GM12872 (cell line): Measurements from ENCODE around the gene FBXO38.

Experiments used
- TF ChIP-seq, protein P1 (sequence below): IDR thresholded peaks from 3 replicates; pipeline ENCODE4 v1.5.1; 2011; ENCODE audit warnings: low read depth, mild to moderate bottlenecking, low read length, moderate library complexity; ENCODE audit not compliant: insufficient read depth

FBXO38 gene

DNA sequence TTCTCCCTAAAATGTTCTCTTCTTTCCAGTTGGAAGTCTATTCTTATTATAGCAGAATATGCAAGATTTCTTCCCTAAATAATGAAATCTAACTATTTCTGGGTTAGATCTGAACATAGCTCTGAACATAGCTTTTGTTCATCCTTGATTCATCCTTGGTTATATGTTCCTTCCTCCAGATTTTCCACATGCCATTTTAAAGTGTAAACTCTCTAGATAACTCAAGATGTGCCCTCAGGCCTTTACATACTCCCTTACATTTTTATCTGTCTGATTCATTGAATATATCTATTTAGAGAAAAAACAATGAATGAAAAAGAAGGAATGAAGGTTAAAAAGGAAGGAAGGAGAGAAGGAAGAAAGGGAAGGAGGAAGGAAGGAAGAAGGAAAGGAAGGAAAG, 100.9 kb downstream of the FBXO38 start:
- TF ChIP-seq, protein P1, sequence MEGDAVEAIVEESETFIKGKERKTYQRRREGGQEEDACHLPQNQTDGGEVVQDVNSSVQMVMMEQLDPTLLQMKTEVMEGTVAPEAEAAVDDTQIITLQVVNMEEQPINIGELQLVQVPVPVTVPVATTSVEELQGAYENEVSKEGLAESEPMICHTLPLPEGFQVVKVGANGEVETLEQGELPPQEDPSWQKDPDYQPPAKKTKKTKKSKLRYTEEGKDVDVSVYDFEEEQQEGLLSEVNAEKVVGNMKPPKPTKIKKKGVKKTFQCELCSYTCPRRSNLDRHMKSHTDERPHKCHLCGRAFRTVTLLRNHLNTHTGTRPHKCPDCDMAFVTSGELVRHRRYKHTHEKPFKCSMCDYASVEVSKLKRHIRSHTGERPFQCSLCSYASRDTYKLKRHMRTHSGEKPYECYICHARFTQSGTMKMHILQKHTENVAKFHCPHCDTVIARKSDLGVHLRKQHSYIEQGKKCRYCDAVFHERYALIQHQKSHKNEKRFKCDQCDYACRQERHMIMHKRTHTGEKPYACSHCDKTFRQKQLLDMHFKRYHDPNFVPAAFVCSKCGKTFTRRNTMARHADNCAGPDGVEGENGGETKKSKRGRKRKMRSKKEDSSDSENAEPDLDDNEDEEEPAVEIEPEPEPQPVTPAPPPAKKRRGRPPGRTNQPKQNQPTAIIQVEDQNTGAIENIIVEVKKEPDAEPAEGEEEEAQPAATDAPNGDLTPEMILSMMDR: no peak

DNA sequence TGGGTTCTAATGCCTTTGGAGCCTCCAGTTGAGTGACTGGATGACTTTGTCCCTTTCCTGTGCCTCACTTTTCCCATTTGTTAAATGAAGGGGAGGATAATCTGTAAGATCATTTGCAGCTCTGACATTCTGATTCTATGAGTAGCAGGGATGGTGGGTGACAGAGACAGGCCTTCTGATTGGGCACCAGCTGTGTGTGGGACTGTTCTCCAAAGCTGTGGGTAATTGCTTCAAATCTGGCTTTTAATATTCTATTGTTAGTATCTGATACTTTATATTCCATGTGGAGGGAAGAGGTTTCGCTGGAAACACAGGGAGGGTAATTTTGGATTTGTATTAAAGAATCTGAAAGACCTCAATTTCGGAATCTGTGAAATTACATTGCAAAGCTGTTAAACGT, 102.7 kb downstream of the FBXO38 start:
- TF ChIP-seq, protein P1: no peak

DNA sequence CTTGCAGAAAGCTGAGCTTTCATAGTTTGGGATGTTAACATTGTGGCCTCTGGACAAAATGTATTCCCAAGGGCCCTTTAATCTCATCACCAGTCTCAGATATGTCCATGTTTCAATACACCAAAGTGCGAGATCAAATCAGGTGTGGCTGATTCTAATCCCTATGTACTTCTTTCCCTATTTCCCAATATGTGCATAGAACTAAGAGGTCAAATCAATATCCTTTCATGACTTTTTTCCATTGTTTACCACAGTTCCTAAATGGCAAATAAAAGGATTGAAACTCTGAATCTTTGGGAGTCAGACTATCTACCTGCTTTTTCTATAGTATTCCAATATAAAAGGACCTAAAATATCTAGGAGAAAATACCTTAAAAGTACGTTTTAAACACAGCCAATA, 105.0 kb downstream of the FBXO38 start:
- TF ChIP-seq, protein P1: no peak

DNA sequence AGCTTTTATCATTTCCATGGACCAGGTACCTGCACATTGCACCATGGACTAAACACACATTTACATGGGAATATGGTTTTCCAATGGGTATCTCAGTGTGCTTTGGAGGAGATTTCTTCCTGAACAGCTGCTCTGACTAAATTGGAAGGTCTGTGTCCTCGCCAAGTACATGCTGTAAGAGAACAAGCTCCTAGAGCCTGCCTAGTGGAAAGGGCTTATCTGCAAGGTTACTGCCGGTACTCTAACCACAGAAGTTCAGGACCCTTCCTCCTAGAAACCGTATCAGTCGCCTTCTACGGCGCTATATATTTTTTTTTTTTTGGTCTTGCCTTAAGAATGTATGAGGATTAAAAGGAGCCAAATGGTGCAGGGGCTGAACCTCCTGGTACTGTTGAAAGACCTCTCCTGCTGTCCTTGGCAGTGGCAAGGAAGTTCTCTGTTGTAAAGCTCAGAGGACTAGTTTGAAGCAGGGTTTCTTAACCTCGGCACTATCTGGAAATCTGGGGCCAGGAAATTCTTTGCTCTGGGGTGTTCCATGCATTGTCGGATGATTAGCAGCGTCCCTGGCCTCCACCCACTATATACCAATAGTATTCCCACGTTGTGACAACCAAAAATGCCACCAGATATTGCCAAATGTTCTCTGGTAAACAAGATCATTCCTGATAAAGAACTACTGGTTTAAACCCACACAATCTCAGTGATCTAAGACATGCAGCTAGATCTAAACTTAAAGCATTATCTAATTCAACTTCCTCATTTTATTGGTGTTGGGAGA, 107.4 kb downstream of the FBXO38 start:
- TF ChIP-seq, protein P1: no peak

DNA sequence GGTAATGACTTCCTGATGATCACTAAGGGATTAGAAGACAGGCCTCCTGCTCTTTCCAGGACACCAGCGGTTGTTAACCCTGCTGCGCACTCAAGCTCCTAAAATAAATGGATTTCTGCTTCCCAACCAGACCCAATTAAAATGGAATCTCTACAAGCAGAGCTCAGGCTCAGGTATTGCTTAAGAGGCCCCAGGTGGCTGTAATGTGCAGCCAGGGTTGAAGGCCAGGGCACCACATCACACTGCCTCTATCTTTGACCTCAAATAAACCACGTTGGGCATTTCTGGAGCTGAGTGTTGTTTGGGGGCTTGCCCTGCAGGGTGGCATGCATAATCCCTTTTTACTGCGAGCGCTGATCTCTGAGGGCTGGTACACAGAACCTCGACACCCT, 108.0 kb downstream of the FBXO38 start:
- TF ChIP-seq, protein P1: no peak

DNA sequence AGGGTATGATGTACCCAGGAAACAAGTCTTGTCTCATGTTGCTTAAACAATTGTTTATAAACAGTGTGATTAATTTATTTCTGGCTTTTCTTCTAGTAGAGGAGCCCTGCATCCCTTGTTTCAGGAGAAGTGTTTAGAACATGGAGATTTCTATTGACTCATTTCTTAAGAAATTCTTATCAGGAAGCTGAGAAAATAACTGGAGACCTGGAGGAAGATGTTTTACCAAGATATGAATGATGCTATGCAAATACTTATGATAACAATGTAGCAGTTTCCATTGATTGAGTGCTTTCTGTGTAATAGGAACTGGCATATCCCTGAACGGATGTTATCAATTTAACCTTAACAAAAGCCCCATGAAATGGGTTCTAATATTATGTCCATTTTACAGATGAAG, 108.6 kb downstream of the FBXO38 start:
- TF ChIP-seq, protein P1: no peak
